Measurements from ENCODE around the gene SYCN.
"Not testable (repeated sequence)": the region's sequence is repeated elsewhere in the genome, so short reads cannot be mapped to it uniquely, and the experiment has no call there.

Gene SYCN

DNA sequence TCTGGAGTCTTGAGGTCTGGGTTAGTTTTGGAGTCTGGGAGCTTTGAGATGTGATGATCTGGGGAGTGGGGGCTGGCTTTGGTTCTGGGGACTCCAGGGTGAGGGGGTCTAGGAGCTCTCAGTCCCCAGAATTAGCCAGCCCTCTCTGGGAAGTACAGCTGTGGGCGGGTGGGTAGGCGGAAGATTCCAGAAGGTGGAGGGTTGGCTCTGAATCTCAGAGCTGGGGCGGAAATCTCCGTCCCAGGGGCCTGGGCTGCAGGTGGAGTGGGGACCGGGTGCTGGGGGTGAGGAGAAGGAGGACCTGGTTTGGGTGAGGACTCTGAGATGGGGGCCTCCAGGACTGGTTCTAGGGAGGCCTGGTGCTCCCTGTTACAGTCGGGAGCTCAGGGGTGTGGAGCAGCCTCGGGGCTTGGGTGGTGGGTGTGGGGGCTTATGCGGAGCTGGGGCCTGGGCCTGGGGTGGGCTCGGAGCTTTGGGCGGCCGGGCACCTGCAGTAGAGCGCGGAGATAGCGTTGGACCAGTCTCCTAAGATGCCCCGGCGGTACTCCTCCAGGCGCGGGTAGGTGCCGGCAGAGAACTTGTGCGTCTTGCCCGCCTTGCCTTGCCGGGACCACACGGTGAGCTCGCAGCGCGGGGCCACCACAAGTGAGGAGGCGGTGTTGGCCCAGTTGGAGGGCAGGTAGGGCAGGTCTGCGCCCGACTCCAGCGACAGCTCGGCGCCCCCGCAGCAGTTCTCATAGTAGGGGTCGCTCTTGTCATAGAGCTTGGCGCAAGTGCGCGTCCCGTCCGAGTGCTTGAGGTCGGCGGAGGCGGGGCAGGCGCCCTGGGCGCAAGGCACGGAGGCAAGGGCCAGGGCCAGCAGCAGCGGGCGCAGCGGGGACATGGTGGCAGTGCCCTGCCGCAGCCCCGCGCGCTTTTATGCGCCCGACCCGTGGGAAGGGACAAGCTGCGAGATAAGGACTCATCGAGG, at the start of gene SYCN:
TSS of gene SYCN (minus strand) at position 892 of the 970 bp plus-strand sequence. CDS start at position 883, 9 bp downstream.
- no peak for DNase-seq

DNA sequence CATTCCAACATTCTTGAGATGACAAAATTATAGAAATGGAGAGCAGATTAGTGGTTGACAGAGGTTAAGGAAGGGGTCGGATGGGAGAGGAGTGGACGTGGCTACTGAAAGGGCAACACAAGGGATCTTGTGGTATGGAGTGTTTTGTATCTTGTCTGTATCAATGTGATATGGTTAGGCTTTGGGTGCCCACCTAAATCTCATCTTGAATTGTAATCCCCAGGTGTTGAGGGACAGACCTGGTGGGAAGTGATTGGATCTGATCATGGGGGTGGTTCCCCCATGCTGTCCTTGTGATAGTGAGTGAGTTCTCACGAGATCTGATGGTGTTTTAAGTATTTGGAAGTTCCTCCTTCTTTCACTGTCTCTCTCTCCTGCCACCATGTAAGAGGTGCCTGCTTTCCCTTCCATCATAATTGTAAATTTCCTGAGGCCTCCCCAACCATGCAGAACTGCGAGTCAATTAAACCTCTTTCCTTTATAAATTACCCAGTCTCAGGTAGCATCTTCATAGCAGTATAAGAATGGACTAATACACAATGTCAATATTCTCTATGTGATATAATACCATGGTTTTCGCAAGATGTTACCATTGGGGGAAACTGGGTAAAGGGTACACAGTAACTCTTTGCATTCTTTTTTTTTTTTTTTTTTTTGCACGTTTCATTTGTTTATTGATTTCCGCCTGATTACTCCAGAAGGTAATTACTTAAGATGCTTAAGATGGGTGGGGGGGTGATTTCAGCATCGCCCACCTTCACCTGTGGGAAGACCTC, 49.5 kb upstream of the SYCN start:
- DNase-seq = no peak

DNA sequence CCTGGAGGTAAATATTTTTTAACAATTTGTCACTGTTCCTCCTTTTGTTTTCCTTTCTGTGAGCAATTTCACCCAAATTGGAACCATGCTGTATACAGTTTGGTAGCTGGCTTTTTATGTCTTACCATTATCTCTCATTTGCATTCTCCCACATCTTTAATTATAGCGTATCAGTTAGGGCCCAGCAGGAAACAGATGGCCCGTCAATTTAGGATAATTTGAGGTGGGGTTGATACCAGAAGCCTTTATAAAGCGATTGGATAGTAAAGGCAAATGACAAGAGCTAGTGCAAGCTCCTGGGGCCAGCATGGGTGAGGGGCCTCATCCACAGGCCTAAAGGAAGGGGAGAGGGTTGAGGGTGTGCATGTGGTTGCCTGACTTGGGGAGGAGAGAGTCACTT, 48.4 kb upstream of the SYCN start:
- no peak for DNase-seq

DNA sequence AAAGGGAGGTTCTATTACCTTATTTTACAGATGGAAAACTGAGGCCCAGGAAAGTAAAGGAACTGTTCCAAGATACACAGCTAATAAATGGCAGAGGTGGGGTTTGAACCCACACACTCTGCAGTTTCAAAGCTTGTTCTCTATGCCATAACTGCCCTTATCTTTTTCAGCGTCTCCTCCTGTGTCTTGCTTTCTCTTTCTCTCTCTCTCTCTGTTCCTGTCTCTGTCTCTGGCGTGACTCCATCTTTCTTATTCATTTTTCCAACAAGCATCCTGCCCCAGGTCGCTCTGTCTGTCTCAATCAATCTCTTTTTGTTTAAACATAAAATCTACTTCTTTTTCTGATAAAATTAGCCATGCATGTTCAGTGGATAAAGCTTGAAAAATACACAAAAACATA, 47.8 kb upstream of the SYCN start:
- DNase-seq = no peak

DNA sequence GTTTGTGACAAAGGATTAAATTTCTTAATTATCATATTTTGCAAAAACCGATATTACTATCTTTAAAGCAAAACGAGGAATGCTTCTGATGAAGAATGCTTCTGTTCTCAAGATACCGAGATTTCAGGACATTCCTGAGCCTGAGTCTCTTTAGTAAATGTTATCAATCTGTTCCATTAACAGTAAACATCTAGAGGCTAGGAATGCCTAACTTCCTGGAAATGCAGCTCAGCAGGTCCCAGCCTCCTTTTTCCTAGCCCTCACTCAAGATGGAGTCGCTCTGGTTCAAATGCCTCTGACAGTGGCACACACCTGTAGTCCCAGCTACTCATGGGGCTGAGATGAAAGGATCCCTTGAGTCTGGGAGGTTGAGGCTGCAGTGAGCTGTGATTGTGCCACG, 47.0 kb upstream of the SYCN start:
- DNase-seq = no peak

DNA sequence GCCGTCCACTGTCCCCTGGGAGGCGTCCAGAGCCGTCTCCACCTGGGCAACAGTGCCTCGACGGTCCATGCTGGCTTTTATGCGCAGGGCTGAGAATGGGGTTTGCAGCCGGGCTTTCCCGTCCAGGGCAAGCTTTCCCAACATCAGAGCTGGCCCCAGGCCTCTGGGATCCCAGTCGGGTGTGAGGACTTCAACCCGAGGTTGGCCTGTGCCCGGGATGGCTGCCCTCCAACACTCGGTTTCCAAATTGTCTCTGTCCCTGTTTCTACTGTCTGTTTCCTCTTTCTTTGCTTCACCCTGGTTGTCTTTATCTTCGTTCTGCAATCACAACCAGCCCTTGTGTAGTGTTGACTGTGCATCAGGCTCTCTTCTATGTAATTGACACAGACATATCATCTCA, 44.7 kb upstream of the SYCN start, which contains the start of gene IFNL4:
TSS of gene IFNL4 (minus strand) at position 51 of the 400 bp plus-strand sequence.
- DNase-seq = no peak

DNA sequence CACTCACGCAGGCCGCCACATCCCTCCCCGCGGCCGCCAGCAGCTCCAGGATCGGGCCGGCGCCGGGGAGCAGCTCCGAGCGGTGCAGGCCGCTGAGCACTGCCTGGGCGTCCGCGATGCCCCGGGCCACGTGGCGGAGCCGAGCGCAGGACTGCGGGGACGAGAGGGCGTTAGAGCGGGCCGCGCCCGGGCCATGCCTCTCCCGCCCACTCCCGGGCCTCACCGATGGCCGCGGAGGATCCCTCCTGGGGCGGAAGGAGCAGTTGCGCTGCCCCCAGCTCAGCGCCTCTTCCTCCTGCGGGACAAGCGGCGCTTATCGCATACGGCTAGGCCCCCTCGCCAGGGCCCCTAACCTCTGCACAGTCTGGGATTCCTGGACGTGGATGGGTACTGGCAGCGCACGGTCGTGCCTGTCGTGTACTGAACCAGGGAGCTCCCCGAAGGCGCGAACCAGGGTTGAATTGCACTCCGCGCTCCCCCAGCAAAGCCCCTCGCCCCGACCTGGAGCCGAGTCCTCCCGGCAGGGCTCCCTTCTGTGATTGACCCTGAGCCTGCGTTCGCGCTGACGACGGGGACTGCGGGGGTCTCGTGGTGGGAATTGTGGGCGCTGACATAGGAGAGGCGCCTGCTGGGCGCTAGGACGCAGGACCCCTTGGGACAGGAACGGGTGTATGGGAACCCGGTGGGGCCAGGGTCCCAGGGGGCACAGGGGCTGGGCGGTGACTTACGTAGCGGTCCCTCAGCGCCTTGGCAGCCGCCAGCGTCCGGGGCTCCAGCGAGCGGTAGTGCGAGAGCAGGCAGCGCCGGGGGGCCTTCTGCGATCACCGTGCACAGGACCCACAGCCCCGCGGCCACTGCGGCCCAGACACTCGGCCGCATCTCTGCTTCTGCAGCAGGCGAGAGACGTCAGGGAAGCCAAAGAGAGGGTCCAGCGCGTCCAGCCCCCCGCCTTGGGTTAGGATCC, 43.9 kb upstream of the SYCN start:
- no peak for DNase-seq

- DNase-seq = no peak
These were observed 43.0 kb upstream of the SYCN start for GRCh38 chr19:39246951-39247669.

DNA sequence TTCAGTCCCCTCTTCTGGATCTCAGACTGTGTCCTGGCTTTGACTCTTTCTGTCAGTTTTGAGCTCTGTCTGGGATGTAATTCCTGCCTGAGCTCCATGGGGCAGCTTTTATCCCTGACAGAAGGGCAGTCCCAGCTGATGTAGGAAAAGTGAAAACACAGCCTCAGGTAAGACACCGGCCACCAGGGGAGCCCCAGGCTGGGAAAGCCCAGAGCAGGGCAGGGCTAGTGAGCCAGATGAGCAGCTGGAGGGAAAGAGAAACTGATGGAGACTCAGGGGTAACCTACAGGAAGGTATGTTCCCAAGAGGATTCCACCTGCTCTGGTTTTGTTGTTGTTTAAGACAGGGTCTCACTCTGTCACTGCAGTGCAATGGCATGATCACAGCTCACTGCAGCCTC, 41.1 kb upstream of the SYCN start:
- not testable (repeated sequence) for DNase-seq

GRCh38 chr19:39244410-39245100, 40.5 kb upstream of the SYCN start, which contains the start of gene IFNL3:
Gene IFNL3 (minus strand): TSS chr19:39245006. CDS start chr19:39244967, 39 bp downstream.
- DNase-seq = not testable (repeated sequence)

DNA sequence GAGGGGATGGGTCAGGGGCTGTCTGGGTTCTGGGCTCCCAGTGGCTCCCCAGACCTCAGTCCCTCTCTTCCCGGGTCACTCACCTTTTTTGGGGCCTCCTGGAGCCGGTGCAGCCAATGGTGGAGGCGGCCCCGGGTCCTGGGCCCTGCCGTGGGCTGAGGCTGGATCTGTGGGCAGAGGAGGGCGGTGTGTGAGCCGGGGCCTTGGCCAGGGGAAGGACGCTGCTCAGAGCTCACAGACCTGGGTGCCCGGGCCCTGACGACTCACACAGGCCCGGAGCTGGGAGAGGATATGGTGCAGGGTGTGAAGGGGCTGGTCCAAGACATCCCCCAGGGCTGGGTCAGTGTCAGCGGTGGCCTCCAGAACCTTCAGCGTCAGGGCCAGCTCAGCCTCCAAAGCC, 39.7 kb upstream of the SYCN start:
- DNase-seq = not testable (repeated sequence)

DNA sequence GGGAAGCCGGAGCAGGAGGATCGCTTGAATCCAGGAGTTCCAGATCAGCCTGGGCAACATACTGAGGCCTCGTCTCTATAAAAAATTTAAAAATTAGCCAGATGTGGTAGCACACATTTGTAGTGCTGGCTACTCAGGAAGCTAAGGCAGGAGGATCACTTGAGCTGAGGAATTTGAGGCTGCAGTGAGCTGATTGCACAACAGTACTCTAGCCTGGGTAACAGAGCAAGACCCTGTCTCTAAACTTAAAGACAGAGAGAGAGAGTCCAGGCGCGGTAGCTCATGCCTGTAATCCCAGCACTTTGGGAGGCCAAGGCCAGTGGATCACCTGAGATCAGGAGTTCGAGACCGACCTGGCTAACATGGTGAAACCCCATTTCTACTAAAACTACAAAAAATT, 36.4 kb upstream of the SYCN start:
- no peak for DNase-seq

- no peak for DNase-seq
These were observed 34.9 kb upstream of the SYCN start for GRCh38 chr19:39238944-39239343.

DNA sequence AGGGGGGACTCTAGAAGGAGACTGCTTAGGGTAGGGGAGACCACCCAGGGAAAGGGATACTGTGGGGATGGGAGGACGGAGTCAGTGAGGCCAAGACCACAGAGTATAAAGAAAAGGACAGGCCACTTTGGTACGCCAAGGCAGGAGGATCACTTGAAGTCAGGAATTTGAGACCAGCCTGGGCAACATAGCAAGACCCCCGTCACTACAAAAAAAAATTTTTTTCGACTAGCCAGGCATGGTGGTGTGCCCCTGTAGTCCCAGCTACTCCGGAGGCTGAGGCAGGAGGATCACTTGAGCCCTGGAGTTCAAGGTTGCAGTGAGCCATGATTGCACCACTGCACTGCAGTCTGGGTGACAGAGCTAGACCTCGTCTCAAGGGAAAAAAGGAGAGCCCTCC, 34.1 kb upstream of the SYCN start:
- DNase-seq = no peak

GRCh38 chr19:39237200-39238184, 33.4 kb upstream of the SYCN start:
- DNase-seq = peak; percentile 9

GRCh38 chr19:39236527-39236926, 32.5 kb upstream of the SYCN start:
- no peak for DNase-seq

GRCh38 chr19:39232708-39233107, 28.6 kb upstream of the SYCN start:
- no peak for DNase-seq

GRCh38 chr19:39230096-39230764, 26.2 kb upstream of the SYCN start:
- no peak for DNase-seq

DNA sequence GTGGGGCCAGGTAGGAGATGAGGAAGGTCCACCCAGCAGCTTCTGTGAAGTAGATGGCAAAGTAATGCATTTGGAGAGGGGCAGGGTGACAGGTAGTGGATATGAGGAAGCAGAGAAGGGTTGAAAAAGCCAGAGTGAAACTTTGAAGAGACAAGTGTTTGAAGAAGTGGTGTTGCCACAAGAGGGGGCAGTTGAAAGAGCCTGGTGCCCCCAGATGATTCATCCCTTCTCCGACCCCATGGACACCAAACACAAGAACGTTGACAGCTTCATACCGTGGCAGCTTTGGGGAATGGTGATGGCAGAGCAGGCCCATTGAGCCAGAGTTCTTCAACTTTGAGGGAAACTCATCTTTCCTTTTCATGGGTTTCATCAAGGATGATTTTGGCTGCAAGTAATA, 20.8 kb upstream of the SYCN start:
- DNase-seq = no peak
